Epithelial cell of prostate (primary cell): Measurements from ENCODE around the gene PCCA.
"Not testable (repeated sequence)": the region's sequence is repeated elsewhere in the genome, so short reads cannot be mapped to it uniquely, and the experiment has no call there.

ENCODE experiments used
- DNase-seq: peaks from one replicate; pipeline ENCODE4 v3.0.0-alpha.2; 2011; ENCODE audit warnings: low read depth, low spot score
- H3K27ac ChIP-seq: fragments of 450-650 bp; 2 replicates; pipeline ENCODE4 v1.5.1; 2017; ENCODE audit warnings: mild to moderate bottlenecking

PCCA gene, protein sequence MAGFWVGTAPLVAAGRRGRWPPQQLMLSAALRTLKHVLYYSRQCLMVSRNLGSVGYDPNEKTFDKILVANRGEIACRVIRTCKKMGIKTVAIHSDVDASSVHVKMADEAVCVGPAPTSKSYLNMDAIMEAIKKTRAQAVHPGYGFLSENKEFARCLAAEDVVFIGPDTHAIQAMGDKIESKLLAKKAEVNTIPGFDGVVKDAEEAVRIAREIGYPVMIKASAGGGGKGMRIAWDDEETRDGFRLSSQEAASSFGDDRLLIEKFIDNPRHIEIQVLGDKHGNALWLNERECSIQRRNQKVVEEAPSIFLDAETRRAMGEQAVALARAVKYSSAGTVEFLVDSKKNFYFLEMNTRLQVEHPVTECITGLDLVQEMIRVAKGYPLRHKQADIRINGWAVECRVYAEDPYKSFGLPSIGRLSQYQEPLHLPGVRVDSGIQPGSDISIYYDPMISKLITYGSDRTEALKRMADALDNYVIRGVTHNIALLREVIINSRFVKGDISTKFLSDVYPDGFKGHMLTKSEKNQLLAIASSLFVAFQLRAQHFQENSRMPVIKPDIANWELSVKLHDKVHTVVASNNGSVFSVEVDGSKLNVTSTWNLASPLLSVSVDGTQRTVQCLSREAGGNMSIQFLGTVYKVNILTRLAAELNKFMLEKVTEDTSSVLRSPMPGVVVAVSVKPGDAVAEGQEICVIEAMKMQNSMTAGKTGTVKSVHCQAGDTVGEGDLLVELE

DNA sequence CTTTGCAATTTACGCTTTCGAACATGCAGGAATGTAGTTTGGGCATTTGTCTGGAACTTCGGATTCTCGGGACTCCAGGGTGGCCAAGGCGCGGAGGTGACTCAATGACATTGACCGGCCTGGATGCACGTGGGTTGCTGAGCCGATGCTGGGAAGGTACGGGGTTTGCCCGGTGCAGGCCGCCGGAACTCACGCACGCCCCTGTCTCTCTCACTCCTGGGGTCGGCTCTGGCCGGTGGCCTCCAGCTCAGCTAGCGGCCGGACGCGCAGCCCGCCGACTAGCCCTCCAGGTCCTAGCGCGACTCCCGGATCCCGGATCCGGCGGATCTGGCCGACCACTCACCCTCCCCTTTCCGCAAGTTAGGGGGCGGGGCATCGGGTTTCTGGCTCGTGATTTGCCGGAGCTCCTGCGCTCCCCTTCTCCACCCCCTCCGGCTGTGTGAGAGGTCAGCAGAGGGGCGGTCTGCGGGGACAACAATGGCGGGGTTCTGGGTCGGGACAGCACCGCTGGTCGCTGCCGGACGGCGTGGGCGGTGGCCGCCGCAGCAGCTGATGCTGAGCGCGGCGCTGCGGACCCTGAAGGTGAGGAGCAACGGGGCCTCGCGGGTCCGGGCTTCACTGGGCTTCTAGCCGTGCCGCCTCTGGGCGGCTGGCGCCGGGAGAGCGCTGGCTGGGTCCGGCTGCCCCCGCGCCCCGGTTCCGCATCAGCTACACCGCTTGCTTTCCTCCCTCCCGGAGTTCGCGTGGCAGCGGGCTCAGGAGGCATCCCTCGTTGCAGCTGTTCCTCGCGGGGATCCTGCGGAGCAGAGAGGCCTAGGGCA lies at the start of gene PCCA:
TSS of gene PCCA (plus strand) at position 450 of the 821 bp plus-strand sequence. CDS start at position 478, 28 bp downstream.
- DNase-seq, result no peak
- peak within 1 kb of the TSS; percentile 8 for H3K27ac ChIP-seq

DNA sequence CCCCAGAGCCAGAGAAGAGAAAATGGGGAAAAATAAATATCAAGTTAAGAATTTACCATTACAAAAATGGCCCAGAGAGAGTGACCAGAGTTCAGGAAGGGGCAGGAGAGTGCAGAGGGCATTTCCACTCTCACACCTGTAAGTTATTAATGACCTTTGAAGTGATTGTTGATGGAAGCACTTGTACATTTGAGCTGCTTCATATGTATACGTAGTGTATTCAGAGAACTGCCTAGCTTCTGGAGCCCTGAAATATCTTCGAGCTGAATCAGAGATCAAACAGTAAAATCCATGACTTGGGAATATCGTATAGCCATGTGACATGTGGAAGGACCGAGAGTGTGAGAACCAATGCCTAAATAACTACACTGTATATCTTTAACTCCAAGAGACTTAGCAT lies 49.2 kb upstream of the PCCA start:
- no peak for DNase-seq
- H3K27ac ChIP-seq, result no peak overlapping the region

DNA sequence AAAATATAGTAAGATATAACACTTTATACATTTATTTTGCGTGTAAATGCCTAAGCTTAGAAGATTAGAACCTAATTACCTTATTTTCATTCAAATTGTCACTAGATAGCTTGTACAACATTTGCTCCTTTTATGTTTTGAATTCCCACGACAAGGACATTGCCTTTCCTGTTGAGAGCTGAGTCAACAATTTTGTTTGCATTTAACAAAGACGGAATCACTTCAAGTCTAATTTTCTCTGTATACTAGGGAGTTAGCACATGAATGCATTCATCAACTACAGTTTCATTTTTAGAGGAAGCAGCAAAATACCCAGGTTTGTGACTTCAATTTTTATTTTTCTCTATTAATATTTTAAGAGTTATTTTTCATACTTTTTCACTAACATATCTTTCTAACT lies 48.7 kb upstream of the PCCA start:
- no peak for DNase-seq
- no peak overlapping the region for H3K27ac ChIP-seq

DNA sequence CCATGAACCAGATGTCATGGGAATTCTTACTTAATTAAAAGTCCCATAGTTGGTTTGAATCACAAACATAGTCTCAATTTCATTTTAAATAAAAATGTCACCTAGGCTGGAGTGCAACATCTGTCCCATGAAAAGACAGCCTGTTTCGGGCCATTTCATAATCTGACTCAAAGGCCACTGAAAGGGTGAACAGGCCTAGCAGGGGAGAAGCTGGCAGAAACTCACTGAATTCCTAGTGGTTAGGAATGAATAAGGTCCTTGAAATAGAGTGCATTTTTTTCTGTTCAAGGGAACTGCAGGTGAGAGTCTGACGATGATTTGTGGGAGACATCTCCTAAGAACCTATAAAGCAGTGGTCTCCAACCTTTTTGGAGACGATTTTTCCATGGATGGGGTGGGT lies 44.0 kb upstream of the PCCA start:
- no peak overlapping the region for H3K27ac ChIP-seq
- DNase-seq, result no peak

DNA sequence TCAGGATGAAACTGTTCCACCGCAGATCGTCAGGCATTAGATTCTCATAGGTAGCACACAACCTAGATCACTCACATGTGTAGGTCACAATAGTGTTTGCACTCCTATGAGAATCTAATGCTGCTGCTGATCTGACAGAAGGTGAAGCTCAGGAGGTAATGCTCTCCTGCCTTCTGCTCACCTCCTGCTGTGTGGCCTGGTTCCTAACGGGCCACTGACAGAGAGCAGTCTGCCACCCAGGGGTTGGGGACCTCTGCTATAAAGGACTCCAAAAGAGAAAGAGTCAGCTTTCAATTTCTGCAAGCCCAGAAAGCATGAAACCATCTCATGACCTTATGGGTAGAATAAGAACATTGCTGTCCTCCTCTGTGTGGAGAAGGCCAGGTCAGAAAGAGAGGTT lies 43.5 kb upstream of the PCCA start:
- no peak for DNase-seq

DNA sequence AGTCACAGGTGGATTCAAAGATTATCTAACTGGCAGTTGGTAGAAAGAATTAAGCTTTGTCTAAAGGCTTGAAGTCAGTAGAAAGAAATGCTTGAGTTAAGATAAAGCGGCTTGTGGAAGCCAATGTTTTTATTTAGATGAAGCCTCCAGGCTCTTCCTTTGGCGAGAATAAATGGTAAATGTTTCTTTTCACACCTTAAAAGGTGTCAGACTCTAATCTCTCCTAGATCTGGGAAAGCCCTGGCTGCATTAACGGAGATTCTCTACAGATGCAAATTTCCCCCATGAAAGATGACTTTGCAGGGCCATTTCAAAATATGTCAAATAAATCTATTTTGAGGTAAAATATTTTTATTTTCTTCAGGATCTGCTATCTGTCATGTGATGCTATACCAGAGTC lies 37.8 kb upstream of the PCCA start:
- no peak overlapping the region for H3K27ac ChIP-seq
- DNase-seq, result no peak

More for the DNA sequence above, 43.5 kb upstream of the PCCA start:
- no peak overlapping the region for H3K27ac ChIP-seq

DNA sequence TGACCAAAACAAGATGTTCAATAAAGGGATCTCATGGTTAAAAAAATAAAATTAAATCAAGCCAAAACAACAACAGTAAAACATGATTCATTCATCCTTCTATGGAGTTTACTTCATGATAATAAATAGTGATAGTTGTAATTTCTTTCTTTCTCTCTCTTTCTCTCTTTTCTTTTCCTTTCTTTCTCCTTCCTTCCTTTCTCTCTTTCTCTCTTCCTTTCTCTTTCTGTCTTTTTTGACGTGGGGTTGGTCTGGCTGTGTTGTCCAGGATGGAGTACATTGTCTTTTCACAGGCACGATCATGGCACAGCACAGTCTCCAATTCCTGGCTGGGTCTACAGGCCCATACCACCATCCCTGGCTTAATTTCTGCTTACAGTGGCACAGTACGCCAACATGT lies 29.1 kb upstream of the PCCA start:
- no peak for DNase-seq
- H3K27ac ChIP-seq, result no peak overlapping the region

DNA sequence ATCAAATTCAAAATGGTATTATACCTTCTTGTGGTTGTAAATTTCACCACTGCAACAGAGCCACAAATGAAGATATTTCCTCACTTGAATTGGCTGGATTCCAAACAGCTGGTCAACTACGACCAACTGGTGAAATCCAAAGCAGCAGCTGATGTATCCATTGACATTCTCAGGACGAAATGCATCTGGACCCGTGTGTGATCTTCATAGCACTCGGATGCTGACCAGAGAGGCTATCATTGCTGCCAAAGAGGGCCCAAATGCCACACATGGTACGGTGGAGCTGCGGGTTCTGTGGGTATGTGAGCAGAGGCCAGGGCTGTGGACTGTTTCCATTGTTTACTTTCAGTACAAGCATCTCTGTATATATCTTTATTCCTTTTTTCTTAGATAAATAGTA lies 25.6 kb upstream of the PCCA start:
- no peak overlapping the region for H3K27ac ChIP-seq
- no peak for DNase-seq

DNA sequence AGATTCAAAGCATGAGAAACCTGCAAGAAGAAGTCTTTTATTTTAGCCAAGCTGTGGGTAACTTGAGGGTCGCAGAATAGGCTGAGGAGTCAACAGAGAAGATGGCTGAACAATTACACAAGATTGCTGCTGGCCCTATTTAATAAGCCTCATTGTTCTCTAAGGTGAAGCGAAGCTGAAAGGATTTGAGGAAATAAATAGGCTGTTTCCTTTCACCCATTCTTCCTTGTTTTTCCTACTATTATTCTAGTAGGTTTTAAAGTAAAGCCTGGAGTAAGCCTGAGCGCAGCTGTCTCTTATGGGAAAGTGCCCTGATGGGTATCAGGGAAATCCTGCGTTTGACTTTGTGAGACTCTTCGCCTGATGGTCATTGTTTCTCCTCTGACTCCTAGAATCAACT lies 25.0 kb upstream of the PCCA start:
- no peak for DNase-seq
- no peak overlapping the region for H3K27ac ChIP-seq

DNA sequence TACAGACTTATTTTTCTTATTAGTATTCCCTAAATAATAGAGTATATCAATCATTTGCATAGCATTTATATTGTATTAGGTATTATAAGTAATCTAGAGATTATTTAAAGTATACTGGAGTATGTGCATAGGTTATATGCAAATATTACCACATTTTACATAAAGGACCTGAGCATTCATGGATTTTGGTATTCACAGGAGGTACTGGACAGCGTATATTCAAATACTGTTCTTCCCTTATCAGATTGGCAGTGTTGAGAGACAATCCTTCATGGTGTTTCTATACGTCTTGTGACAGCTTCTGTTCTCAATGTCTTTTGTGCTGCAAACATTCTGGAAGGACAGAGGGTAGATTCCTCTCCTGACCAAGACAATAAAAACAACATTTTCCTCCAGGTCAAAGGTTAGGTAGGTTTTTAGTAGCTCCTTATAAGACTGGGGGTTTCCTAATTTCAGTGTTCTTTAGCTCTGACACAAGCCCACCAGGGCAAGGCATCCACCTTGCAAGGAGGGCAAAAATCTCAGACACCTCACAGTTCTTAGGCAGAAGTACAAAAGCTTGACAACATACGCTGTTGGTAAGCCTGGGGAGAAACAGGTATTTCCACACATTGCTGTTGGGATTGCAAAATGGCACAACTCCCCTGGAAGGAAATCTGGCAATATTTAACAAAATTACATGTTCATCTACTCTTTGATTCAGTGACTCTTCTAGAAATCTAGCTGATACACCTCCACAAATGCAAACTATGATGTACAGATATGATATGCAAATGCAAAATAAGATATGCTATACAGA lies 20.6 kb upstream of the PCCA start:
- H3K27ac ChIP-seq, result no peak overlapping the region
- no peak for DNase-seq

DNA sequence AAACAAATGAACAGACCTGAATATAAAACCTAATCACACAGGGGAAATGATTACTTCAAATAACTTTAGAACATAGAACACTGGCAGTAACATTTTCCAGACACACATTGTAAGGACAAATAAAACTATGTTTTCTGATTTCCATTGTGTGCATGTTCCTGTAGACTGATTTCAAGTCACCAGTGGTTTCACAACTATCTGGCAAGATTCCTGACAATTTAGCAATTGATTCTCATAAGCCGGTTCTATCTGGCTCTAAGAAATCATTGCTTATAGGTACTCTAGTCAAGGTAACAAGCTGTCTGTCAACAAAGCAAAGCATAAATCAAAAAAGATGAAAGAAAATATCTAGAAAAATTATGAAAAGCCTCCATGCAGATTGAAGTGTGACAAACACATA lies 19.6 kb upstream of the PCCA start:
- DNase-seq, result peak; percentile 14
- no peak overlapping the region for H3K27ac ChIP-seq

DNA sequence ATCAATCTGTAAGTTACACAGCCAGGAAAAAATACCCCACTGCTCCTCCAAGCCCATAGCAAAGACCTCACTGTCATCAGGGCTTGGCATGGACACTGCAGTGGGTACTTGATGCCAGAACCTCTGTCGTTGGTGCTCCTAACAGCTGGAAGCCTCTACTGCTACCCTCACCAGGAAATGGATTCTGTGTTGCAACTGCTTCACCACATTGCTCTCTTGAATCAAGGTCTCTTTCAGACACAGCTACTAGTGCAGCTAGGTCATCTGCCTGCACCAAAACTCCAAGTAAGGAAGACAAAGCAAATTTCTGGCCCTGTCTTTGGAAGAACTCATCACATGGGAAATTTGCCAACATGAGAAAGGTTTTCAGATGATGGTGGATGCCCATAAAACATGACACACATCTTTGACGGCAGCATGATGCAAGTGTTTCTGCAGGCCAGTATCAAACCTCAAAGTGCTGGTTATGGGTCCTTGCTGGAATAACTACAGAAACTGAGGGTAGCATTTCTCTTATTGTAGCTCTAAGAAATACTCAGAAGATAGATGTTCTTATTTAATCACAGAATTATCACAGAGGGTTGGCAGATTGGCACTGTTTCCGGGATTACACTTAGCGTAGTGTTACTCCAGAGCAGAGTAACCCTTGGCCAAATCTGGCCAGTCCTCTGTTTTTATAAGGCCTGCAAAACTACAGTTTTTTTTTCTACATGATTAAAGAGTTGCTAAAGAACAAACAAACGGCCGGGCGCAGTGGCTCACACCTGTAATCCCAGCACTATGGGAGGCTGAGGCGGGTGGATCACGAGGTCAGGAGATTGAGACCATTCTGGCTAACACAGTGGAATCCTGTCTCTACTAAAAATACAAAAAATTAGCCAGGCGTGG lies 12.9 kb upstream of the PCCA start:
- no peak for DNase-seq
- no peak overlapping the region for H3K27ac ChIP-seq

DNA sequence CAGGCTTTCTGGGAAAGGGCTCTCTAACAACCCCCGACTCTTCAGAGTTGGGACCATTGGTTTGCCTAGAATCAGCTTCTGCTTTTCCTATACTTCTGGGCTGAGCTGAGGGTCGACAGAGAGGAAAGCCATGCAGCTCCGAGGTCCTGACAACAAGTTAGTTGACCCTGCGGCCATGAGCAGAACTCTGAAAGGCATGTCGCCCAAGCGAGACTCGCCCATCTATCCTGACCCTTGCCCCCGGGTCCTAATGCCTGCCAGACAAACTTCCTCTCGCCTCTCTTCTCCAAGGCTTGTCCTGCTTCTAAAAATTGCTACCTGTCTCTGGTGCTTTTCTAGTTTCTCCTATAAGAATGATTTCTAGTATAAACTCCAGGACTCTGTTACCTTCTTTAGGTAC lies 9.9 kb upstream of the PCCA start:
- DNase-seq, result not testable (repeated sequence)

DNA sequence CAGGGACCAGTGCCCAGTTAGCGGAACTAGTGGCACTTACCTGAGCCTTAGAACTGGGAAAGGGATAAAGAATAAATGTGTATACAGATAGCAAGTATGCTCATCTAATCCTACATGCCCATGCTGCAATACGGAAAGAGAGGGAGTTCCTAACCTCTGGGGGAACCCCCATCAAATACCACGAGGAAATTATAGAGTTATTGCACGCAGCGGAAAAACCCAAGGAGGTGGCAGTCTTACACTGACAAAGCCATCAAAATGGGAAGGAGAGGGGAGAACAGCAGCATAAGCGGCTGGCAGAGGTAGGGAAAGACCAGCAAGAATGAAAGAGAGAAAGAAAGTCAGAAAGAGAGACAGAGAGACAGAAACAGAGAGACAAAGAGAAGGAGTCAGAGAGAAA lies 5.5 kb upstream of the PCCA start:
- not testable (repeated sequence) for DNase-seq, H3K27ac ChIP-seq

More for the DNA sequence above, 9.9 kb upstream of the PCCA start:
- not testable (repeated sequence) for H3K27ac ChIP-seq

DNA sequence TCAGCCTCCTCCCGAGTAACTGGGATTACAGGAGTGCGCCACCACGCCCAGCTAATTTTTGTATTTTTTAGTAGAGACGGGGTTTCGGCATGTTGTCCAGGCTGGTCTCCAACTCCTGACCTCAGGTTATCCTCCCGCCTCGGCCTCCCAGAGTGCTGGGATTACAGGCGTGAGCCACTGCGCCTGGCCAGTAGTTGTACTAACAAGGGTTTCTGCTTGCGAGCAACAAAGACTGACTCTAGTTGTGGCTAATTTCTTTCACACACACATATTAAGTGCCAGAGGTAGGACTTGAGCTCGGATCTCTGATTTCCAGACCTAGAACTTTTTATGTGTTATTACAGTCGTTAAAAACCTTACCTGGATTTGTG lies 635 bp upstream of the PCCA start:
- no peak for DNase-seq
- H3K27ac ChIP-seq, result no peak overlapping the region

DNA sequence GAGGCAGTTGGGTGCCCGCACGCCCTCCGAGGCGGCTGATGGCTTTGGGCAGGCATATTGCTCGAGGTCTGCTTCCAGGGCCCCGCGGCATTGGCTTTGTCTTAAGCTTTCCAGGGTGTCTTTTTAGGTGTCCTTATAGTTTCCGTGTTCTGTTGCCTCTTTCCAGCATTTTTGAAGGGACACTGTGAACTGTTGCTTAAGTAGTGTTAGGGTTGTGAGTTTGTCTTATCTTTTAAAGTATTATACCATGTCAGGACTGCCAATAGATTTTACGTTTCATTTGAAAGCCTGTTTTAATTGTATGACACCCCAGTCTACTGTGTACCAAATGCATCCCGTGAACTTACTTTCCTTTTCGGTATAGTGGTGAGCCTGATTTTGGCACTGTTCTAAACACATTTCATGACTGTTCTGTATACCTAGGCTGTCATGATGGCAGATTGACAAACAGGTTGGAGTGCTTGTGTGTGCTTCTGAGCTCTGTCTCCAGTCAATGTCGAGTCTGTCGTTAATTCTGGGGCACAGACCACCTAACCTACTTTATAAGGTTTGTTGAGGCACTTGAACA lies 656 bp downstream of the PCCA start:
- H3K27ac ChIP-seq, result peak overlapping the region; percentile 8

DNA sequence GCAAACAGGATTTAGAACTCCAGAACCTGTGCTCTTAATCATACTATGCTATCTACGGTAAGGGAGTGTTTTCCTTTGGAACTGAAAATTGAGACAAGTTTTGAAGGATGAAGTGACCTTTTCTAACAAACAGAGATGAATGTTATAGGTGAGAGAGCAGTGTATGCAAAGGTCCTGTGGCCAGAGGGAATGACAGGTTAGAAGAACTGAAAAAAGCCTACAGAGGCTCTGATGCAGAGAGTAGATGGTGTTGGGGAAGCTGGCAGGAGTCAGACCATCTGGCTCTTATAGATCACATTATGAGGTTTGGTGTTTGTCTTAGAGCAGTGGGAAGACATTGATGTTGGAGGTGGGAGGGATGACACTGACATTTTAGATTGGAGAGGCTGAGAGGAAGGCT lies 2.0 kb downstream of the PCCA start:
- no peak overlapping the region for H3K27ac ChIP-seq
- DNase-seq, result no peak

More for the DNA sequence above, 656 bp downstream of the PCCA start:
- no peak for DNase-seq

DNA sequence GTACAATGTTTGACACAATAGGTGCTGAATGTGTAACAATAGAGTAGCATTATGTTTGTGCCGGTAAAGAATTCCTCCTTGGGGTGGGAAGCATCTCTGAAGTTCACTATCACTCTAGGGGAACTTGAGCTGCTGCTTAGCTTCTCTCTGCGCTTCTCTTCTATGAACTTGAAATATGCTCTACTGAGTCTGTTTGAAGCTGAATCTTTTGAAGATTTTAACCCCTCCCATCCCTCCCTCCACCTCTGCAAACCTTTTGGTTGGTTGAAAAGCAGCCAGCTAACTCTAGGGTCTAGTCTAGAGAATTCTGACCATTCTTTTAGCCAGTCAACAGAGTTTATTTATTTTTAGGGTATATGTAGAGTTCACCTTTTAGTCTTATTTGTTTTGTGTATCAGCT lies 2.5 kb downstream of the PCCA start:
- no peak for DNase-seq
- no peak overlapping the region for H3K27ac ChIP-seq

DNA sequence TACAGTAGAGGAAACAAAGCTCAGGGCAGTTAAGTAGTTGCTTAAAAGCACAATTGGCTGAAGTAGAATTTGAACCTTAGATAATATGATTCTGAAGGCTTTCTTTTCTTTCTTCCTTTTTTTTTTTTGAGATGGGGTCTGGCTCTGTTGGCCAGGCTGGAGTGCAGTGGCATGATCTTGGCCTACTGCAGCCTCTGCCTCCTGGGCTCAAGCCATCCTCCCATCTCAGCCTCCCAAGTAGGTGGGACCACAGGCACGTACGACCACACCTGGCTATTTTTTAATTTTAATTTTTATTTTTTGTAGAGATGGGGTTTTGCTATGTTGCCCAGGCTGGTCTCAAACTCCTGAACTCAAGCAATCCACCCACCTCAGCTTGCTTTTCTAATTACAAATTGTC lies 3.4 kb downstream of the PCCA start:
- not testable (repeated sequence) for H3K27ac ChIP-seq, DNase-seq
